Sigmoid colon (tissue), 4 donors: ENCODE measurements around the gene KLHL12.

Experiments
- EP300 ChIP-seq, 4 donors: sonication (generic); formaldehyde crosslinking; IDR thresholded peaks; one replicate each; pipeline ENCODE4 v1.6.1; 2017; ENCODE audit warnings: antibody characterized with exemption in 4 of 4
- TF ChIP-seq, protein P1 (sequence below), 4 experiments: fragments of 450-650 bp in 3 of 4; fragments of 200-600 bp in 1 of 4; IDR thresholded peaks; one replicate each; pipeline ENCODE4 v1.5.1; 2016 to 2019; ENCODE audit warnings: antibody characterized with exemption in 4 of 4, mild to moderate bottlenecking in 3 of 4, moderate library complexity in 2 of 4

DNA sequence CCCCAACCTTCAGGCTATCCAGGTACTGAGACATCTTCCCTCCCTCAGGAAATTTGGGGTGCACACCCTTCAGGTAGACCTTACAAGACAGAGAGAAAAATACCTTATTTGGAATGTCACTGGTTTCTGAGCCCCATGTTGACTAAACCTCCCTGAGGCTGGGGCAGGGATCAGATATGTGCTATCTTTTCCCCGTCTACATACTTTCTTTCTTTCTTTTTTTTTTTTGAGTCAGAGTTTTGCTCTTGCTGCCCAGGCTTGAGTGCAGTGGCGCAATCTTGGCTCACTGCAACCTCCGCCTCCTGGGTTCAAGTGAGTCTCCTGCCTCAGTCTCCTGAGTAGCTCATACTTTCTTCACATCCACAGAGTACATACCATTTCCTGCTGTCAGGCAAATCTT lies 38.4 kb upstream of the KLHL12 start:
- TF ChIP-seq, protein P1, sequence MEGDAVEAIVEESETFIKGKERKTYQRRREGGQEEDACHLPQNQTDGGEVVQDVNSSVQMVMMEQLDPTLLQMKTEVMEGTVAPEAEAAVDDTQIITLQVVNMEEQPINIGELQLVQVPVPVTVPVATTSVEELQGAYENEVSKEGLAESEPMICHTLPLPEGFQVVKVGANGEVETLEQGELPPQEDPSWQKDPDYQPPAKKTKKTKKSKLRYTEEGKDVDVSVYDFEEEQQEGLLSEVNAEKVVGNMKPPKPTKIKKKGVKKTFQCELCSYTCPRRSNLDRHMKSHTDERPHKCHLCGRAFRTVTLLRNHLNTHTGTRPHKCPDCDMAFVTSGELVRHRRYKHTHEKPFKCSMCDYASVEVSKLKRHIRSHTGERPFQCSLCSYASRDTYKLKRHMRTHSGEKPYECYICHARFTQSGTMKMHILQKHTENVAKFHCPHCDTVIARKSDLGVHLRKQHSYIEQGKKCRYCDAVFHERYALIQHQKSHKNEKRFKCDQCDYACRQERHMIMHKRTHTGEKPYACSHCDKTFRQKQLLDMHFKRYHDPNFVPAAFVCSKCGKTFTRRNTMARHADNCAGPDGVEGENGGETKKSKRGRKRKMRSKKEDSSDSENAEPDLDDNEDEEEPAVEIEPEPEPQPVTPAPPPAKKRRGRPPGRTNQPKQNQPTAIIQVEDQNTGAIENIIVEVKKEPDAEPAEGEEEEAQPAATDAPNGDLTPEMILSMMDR (IDR thresholded peaks at IDR 0.05): no peak
- no peak for TF ChIP-seq EP300 (IDR thresholded peaks at IDR 0.05)
